DOHH2 (cell line): ENCODE data around the gene PTPRZ1.

Experiments
- H3F3A ChIP-seq: fragments of 200-600 bp; sonication (generic), shearing (Covaris generic); 2 replicates; pipeline ENCODE4 v1.6.0; 2016; ENCODE audit warnings: antibody characterized with exemption, mild to moderate bottlenecking; ENCODE audit not compliant: control insufficient read depth, insufficient read depth
- H3K27ac ChIP-seq: fragments of 200-600 bp; sonication (generic); 2 replicates; pipeline ENCODE4 v1.5.1; 2014; ENCODE audit warnings: low read depth, mild to moderate bottlenecking, low read length, moderate library complexity
- H3K27me3 ChIP-seq: fragments of 200-600 bp; sonication (generic); 2 replicates; pipeline ENCODE4 v1.6.1; 2014; ENCODE audit warnings: mild to moderate bottlenecking, low read length, mixed read lengths; ENCODE audit not compliant: control insufficient read depth
- H3K36me3 ChIP-seq: fragments of 200-600 bp; sonication (generic); 2 replicates; pipeline ENCODE4 v1.6.1; 2014; ENCODE audit warnings: mild to moderate bottlenecking, low read length, moderate library complexity, mixed read lengths; ENCODE audit not compliant: control insufficient read depth
- H3K4me1 ChIP-seq: fragments of 200-600 bp; sonication (generic); 2 replicates; pipeline ENCODE4 v1.6.1; 2014; ENCODE audit warnings: mild to moderate bottlenecking, low read length, mixed read lengths; ENCODE audit not compliant: control insufficient read depth
- H3K4me2 ChIP-seq: fragments of 200-600 bp; sonication (generic); 2 replicates; pipeline ENCODE4 v1.6.0; 2014; ENCODE audit warnings: mild to moderate bottlenecking, low read length, moderate library complexity
- H3K4me3 ChIP-seq: fragments of 200-600 bp; sonication (generic); 2 replicates; pipeline ENCODE4 v1.5.1; 2014; ENCODE audit warnings: mild to moderate bottlenecking, low read length, mixed read lengths
- H3K79me2 ChIP-seq: fragments of 200-600 bp; sonication (generic); 2 replicates; pipeline ENCODE4 v1.6.1; 2014; ENCODE audit warnings: mild to moderate bottlenecking, low read length, mixed read lengths; ENCODE audit not compliant: control insufficient read depth
- H3K9me2 ChIP-seq: fragments of 200-600 bp; sonication (generic); replicated peaks from 2 replicates; pipeline ENCODE4 v1.6.1; 2014; ENCODE audit warnings: mild to moderate bottlenecking, low read length, mixed read lengths; ENCODE audit not compliant: control insufficient read depth
- H3K9me3 ChIP-seq: fragments of 200-600 bp; sonication (generic); 2 replicates; pipeline ENCODE4 v1.6.1; 2014; ENCODE audit warnings: antibody characterized with exemption, low read length, mixed read lengths; ENCODE audit not compliant: control insufficient read depth, insufficient read depth
- H4K20me1 ChIP-seq: fragments of 200-600 bp; sonication (generic); 2 replicates; pipeline ENCODE4 v1.6.0; 2014; ENCODE audit warnings: low read depth, mild to moderate bottlenecking, antibody characterized with exemption, low read length, moderate library complexity; ENCODE audit not compliant: control insufficient read depth, insufficient read depth
- CTCF ChIP-seq: fragments of 200-600 bp; sonication (generic); IDR thresholded peaks from one replicate; pipeline ENCODE4 v1.5.1; 2014; ENCODE audit warnings: antibody characterized with exemption, mild to moderate bottlenecking, low read depth, low read length; ENCODE audit not compliant: poor library complexity, severe bottlenecking
- EZH2phosphoT487 ChIP-seq: fragments of 200-600 bp; sonication (generic); IDR thresholded peaks from 2 replicates; pipeline ENCODE4 v1.6.1; 2017; ENCODE audit warnings: borderline replicate concordance, mild to moderate bottlenecking, antibody characterized with exemption, low read length, moderate library complexity, mixed read lengths

The PTPRZ1 gene

GRCh38 chr7:121941830-121942229 lies 68.9 kb downstream of the PTPRZ1 start:
- no peak overlapping the region for H3K4me3 ChIP-seq
- H3K36me3 ChIP-seq = no peaks in the 10 kb centered on the region
- TF ChIP-seq EZH2phosphoT487 (no peak), CTCF (no peak)
- H3K4me1 ChIP-seq = no peaks in the 10 kb centered on the region
- no peak overlapping the region for H3K27ac ChIP-seq
- H3K4me2 ChIP-seq = no peak overlapping the region
- H4K20me1 ChIP-seq = no peaks in the 10 kb centered on the region
- no peaks in the 10 kb centered on the region for H3F3A ChIP-seq
- H3K27me3 ChIP-seq = no peaks in the 10 kb centered on the region
- H3K79me2 ChIP-seq = no peaks in the 10 kb centered on the region
- H3K9me2 ChIP-seq = no peaks in the 10 kb centered on the region
- H3K9me3 ChIP-seq = no peaks in the 10 kb centered on the region

GRCh38 chr7:121945066-121945465 lies 72.1 kb downstream of the PTPRZ1 start:
- Histone ChIP-seq H3K27ac (no peak overlapping the region), H3K4me3 (no peak overlapping the region), H3K79me2 (no peaks in the 10 kb centered on the region), H3K9me2 (no peaks in the 10 kb centered on the region), H3F3A (no peaks in the 10 kb centered on the region), H4K20me1 (no peaks in the 10 kb centered on the region), H3K4me2 (no peak overlapping the region), H3K36me3 (no peaks in the 10 kb centered on the region), H3K4me1 (no peaks in the 10 kb centered on the region), H3K27me3 (no peaks in the 10 kb centered on the region), H3K9me3 (no peaks in the 10 kb centered on the region)
- no peak for TF ChIP-seq CTCF
- no peak for TF ChIP-seq EZH2phosphoT487

- no peaks in the 10 kb centered on the region for H3K79me2 ChIP-seq
- no peaks in the 10 kb centered on the region for H3K9me2 ChIP-seq
- H3K27ac ChIP-seq = no peak overlapping the region
- no peaks in the 10 kb centered on the region for H4K20me1 ChIP-seq
- no peaks in the 10 kb centered on the region for H3K27me3 ChIP-seq
- no peak overlapping the region for H3K4me3 ChIP-seq
- TF ChIP-seq CTCF = no peak
- TF ChIP-seq EZH2phosphoT487 = no peak
- H3K4me1 ChIP-seq = no peaks in the 10 kb centered on the region
- no peaks in the 10 kb centered on the region for H3F3A ChIP-seq
- no peaks in the 10 kb centered on the region for H3K36me3 ChIP-seq
- H3K4me2 ChIP-seq = no peak overlapping the region
- H3K9me3 ChIP-seq = no peaks in the 10 kb centered on the region
Measured at GRCh38 chr7:121945480-121946236, 72.7 kb downstream of the PTPRZ1 start.
